GM19238 (cell line): ENCODE data around the gene PLAAT3.
"Not testable (repeated sequence)": the region's sequence is repeated elsewhere in the genome, so short reads cannot be mapped to it uniquely, and the experiment has no call there.

Experiments
- DNase-seq: peaks from one replicate; pipeline ENCODE4 v3.0.0; 2011; ENCODE audit warnings: low spot score; ENCODE audit not compliant: insufficient read length

PLAAT3 gene

GRCh38 chr11:63609536-63609935 lies 4.7 kb downstream of the PLAAT3 start:
- no peak for DNase-seq

- DNase-seq = no peak
Measured at GRCh38 chr11:63608353-63609345, 5.6 kb downstream of the PLAAT3 start.

GRCh38 chr11:63603180-63603518 lies 11.1 kb downstream of the PLAAT3 start:
- no peak for DNase-seq

- DNase-seq = not testable (repeated sequence)
Measured at GRCh38 chr11:63602290-63603179, 11.7 kb downstream of the PLAAT3 start.

GRCh38 chr11:63599211-63600122 lies 14.8 kb downstream of the PLAAT3 start:
- no peak for DNase-seq

GRCh38 chr11:63598556-63598955 lies 15.7 kb downstream of the PLAAT3 start:
- DNase-seq = no peak

GRCh38 chr11:63595296-63595695 lies 18.9 kb downstream of the PLAAT3 start:
- DNase-seq = no peak

GRCh38 chr11:63592975-63593395 lies 21.2 kb downstream of the PLAAT3 start:
- no peak for DNase-seq

GRCh38 chr11:63590024-63590788 lies 24.0 kb downstream of the PLAAT3 start:
- no peak for DNase-seq

GRCh38 chr11:63589000-63589399 lies 25.2 kb downstream of the PLAAT3 start:
- DNase-seq = no peak

GRCh38 chr11:63586451-63587166 lies 27.6 kb downstream of the PLAAT3 start:
- no peak for DNase-seq

- DNase-seq = no peak
Measured at GRCh38 chr11:63583357-63583677, 30.9 kb downstream of the PLAAT3 start.

GRCh38 chr11:63581224-63581623 lies 33.0 kb downstream of the PLAAT3 start:
- not testable (repeated sequence) for DNase-seq

GRCh38 chr11:63578882-63579281 lies 35.4 kb downstream of the PLAAT3 start:
- DNase-seq = not testable (repeated sequence)

- DNase-seq = no peak
Measured at GRCh38 chr11:63574856-63575602, 39.2 kb downstream of the PLAAT3 start.

GRCh38 chr11:63573881-63574855 lies 40.1 kb downstream of the PLAAT3 start:
- DNase-seq = no peak

- no peak for DNase-seq
Measured at GRCh38 chr11:63572026-63572688, 42.1 kb downstream of the PLAAT3 start.
